GM18502 (cell line): ENCODE measurements around the gene CRB1.
"Not testable (repeated sequence)": the region's sequence is repeated elsewhere in the genome, so short reads cannot be mapped to it uniquely, and the experiment has no call there.

Experiments used
- ATAC-seq: cut with Tn5 transposase; IDR thresholded peaks from one replicate; pipeline ENCODE4 v1.9.1; 2021; ENCODE audit warnings: mild to moderate bottlenecking; ENCODE audit not compliant: unreplicated experiment, poor library complexity

CRB1 gene

DNA sequence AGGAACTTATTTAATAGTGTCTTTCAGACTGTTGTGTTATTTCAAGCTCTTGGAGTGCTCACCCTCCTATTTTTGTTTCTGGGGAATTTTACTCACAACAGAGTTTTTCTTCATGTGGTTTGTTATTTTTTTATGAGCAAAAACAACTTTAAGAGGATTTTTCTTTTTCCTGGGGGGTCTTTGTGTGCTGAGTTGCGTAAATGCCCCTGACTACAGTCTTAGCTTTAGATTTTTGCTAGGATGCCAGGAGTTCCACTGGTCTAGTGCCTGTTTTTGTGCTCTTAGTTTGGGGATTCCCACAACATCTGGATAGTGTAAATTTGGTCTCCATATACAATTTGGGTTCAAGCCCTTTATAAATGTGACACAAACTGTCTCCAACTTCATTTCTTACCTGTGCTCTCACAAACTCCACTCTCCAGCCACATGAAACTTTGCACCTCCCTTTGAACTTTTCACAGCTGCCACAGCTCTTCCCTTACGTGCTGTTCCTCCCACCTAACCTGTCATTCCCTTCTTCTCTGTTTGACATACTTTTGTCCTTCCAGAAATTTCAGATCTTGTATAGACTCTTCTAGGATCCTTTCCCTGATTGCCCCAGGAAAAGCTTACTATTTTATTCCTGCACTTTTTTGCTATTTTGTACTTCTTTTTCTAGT lies 180.2 kb downstream of the CRB1 start:
- ATAC-seq, result no peak

DNA sequence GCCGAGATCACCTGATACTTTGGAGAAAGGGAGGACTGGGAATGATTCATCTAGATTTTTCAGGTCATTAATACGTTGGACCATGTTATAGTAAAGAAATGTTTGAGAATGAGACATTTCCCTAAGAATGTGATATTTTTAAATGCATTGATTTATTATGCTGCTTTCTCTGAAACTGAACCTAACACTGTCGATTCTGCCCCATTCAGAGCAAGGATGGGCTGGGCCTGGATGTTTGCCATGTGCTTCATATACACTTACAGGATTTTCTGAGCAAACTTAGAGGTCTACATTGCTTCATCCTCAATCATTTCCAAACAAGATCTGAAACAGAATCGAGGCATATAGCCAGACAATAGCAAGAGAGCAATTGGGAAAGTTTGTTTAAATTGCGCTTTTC lies 183.3 kb downstream of the CRB1 start:
- no peak for ATAC-seq

DNA sequence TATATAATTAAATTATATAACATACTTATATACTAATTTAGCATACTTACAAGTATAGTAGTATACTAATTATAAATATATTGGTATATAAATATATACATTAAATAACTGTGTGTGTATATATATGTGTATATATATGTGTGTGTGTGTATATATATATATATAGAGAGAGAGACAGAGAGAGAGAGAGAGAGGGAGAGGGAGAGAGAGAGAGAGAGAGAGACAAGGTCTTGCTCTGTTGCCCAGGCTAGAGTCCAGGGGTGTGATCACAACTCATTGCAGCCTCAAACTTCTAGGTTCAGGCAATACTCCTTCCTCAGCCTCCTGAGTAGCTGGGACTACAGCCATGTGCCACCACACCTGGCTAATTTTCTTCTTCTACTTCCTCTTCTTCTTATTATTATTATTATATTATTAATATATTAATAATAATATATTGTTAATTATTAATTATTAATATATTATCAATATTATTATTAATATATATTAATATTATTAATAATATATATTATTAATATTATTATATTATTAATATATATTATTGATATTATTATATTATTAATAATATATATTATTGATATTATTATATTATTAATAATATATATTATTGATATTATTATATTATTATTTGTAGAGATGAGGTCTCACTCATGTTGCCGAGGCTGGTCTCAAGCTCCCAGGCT lies 185.5 kb downstream of the CRB1 start:
- ATAC-seq, result no peak

DNA sequence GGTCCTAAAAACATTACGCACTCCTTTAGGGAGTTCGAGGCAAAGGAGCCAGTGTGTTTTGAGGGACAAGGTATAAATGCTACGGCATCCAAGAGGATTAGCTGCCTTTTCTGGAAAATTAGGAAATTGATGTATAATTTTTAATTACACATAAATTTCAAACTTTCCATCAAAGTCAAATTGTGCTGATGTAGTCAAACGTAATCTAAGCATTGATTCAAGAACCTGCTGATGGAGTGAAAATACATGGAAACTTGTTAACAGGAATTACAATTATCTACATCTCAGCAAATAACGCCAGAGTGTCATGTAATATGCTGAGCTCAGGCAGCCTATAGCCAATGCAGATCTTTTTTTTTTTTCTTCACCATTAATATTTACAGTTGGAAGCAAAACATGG lies 194.5 kb downstream of the CRB1 start:
- no peak for ATAC-seq

DNA sequence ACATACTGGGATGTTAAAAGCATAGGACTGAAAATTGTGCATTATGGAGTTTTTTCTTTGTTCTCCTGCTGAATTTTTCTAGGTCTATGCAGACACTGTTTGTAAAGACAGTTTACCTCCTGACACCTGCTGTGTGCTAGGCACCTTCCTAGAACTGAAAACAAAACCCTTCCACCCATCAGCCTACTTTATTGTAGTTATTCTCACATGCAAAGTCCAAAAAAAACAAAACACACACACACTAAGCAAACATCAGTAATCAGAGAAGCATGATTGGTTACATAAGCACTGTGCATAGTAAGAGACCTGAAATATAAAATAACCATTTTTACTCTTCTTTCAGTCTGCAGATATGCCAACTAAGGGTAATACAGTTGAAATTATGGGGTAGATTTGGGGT lies 195.1 kb downstream of the CRB1 start:
- ATAC-seq, result no peak

DNA sequence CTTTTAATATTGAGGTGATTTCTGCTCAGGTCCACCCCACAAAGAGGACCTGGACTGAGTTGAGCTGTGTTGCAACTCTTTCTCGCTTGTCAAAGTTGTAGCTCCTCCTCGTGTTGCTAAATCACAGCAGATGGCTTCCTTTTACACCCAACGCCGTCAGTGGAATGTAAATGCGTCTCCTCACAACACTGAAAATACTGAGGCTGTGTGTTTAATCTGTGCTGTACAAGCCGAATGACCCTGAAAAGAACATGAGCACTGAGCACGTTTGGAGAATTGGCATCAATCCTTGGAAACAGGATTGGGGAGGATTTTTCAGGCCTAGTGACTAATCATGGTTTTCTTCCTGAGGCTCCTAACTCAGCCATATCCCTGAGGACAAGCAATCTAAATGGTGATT lies 196.0 kb downstream of the CRB1 start:
- no peak for ATAC-seq

DNA sequence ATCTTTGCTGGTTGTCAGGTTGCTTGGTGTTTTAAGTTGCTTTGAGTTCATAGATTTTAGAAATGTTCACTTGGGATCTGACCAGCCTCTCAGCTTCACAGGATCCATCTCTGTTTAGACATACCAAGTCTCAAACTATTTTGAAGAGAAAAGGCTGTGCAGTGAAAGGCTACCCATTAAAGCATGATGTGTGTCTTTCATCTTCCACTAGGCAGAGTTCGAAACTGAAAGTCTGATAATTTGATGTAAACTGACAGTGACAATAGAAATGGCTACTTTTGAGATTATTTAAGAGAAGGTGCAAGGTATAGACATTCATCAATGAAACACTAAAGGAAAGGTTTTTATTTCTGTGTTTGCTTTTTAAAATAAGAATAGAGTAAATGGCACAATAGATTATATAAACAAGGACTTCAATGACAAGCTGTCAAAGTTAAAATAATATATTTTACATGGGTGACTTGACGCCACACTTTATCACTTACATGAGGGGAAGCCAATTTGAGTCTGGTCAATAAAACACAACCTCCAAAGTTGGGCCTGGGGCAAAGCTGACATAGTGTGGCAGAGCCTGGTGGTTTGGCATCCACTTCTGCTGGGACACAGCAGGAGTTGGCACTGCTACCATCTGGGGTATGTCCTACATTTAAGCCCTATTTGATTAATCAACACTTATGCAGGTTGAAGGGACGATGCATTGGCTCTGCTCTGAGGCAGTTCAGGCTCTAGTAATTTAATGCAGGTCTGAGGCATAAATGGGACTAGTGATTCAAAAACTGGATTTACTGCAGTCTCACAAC lies 197.7 kb downstream of the CRB1 start:
- no peak for ATAC-seq

DNA sequence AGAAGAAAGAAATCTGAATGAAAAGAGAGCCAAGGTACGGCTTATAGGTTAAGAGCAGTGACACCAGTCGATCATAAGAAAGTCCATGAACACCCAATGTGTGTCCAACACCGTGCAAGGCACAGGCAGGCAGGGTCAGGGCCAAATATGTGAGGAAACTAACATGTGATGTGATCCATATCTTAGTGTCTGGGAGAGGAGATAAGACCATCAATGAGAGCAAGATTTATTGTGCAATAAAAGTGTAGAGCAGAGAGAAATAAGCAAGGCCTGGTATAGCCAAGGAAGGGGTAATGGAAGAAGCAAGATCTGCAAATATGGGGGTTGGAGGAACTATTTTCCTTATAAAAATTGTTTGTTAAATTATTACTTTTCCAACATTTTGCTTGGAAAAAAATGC lies 198.8 kb downstream of the CRB1 start:
- no peak for ATAC-seq

DNA sequence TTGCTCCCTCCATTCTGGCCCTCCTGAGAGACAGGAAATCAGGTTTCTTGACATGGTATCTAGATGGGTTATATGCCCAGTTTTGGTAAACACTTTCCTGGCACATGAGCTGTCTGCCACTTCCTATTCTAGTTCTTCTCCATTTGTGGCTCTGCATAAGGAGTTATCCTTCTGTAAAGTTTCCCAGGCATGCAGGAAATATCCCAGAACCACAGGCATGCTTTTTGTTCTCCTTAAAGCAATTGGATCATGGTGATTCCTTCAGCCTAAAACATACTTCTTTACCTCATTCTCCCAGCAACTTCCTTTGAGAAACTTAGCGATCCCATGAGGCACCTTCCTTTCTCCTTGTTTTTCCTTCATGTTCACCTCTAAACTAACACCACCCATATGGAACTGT lies 199.8 kb downstream of the CRB1 start:
- no peak for ATAC-seq

DNA sequence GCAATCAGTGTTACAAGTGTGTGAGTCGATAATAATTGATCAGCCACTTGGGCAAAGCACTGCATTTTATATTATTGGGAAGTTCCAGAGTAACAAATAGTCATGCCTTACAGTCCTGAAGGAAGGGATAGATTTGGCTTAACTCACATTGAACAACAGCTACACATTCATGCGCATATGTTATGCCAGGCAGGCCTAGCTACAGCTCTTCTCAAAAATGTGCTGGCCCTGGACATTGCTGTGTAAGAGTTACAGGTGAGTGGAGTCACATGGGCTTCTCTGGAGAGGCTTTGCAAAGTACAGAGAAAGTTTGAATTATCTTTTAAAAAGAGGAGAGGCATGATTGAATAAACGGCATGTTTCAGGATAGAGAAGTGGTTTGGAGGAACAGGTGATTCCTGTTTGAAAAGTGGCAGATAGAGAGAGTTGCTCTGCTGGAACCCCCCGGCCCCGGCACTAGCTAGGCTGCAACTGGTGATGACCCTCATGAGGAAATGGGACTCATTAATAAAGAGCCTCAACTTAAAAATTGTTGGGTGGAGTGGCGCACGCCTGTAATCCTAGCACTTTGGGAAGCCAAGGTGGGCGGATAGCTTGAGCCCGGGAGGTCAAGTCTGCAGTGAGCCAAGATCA lies 200.6 kb downstream of the CRB1 start:
- ATAC-seq, result no peak

DNA sequence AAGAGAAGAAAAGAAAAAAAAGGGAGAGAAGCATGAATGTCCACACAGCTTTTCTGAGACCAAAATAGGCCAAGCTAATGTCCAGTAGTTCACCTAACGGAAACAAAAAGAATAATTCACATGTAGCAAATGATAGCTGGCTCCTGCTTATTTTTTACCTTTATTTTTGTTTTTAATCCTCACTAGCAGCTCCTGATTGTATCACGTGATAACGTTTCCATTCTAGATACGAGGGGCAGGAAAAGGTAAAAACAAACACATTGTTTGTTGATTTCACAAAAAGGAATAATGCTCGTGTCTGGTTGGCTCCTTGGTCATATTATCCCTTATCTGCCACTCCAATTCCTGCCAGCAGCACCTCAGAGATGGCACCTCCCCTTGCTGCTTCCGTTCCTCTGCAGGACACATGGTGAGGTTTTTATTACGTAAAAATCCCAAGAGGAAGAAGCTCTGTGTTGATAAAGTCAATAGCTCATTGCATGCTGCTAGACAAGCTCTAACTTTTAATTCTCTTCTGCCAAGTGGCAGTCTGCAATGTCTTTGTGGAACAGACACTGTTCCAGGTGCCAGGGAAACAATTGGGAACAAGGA lies 201.7 kb downstream of the CRB1 start:
- ATAC-seq, result no peak

DNA sequence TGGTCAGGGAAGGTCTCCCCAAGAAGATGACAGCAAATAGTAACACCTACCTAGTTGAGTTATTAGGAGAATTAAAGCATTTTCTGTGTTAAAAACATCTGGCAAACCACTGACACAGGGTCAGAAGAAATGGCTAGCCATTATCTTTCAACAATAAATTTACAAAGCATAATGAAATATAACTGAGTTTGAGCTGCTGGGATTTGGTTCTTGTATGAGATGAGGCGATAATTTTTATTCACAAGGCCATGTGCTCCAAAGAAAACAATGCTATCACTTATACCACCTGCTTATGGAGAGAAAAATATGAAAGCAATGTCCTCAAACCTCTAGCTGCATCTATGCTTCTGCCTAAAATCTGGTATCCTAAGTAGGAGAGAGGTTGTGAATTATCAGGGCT lies 202.3 kb downstream of the CRB1 start:
- no peak for ATAC-seq

DNA sequence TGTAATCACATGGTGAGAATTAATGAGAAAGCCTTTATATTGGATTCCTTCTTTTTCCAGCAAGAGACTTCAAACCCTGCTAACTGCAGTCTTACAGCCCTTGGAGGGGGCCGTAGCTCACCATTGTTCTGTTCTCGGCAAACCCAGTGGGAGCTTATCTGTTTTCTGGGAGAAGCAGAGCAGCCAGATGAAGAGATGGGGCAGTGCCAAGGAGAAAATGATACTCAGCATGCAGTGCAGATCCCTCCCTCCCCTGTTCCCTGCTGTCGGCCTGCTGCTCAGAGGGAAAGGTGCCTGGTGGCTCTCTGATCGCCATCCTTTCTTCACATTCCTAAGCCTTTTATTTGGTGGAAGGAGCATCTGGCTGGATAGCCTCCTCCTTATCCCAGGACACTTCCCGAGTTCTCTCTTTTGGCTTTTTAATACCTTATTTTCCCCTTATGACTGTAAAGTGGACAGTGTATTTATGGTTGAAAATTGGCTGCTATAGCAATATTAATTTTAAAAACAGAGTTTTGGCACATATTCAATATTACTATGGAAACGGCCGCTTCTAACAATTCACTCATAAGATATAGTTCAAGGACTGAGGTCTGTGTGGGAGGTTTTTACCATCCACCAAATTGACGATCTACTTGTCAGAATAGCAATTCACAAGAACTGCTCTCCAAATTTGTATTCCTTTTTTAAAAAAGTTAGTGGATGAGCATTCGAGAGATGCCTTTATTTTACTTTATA lies 203.4 kb downstream of the CRB1 start:
- ATAC-seq, result no peak

DNA sequence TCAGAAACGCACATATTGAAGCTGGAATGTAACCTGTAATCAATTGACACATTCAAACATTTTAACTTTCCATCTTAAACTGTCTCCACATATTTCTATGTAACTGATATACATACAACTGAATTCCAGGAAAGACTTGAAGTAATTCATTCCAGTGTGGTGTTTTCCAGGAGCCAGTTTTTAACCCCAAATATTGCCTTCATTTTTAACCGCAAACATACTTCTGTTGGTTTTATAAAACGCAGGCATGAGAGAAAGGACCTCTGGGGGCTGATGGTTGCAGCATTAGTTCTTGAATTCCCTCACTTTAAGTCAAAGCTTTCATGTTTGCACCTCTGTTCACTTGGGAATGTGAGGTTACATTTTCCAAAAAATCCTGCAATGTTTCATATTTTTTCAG lies 204.1 kb downstream of the CRB1 start:
- no peak for ATAC-seq

DNA sequence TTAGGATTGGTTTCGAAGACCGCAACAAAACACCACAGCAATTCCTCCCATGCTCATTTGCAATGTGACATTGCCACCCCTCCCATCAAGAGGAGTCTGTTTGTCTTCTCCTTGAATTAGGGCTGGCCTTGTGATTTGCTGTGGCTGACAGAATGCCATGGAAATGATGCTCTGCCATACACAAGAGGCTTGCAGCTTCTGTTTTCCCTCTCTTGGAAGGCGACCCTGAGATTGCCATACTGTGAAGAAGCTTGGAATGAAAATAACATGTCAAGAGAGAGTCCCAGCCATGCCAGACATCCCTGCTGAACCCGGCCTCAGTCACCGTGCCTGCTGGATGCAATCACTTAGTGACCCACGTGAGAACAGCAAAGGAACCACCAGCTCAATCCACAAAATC lies 212.4 kb downstream of the CRB1 start:
- ATAC-seq, result no peak

DNA sequence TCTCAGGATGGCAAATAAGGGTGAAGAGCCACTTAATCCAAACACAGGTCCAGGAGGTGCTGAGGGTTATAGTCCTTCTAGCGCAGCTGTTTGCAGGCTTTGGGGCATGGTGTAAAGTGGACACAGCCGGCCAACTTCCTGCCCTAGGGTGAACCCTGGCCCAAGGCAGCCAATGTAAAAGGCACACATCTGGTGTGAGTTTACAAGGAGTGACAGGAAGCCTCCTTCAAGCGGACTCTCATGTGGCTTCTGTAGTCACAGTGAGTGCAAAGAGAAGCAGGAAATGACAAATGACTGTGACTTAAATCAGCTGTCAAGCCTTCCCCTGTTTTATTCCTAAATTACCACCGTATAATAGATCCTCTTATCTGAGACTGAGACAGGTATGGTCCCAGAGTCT lies 213.0 kb downstream of the CRB1 start:
- ATAC-seq, result no peak

DNA sequence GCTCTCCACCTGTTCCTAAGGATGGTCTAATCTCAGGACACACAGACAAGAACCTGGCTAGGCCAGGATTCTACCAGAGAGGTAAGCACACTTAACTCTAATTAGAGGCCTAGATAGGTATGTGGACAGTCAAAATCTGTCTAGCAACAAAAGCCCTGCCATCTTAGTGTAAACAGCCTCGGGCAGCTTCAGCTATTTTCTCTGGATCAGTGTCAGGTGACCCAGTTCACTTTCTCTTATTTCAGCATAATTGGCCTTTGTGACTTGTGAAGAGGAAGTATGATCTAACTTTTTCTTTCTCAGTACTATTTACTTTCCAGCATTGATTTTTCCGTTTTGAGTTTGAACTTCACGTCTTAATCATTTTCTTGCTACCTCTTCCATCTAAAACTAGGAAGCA lies 217.7 kb downstream of the CRB1 start:
- no peak for ATAC-seq

DNA sequence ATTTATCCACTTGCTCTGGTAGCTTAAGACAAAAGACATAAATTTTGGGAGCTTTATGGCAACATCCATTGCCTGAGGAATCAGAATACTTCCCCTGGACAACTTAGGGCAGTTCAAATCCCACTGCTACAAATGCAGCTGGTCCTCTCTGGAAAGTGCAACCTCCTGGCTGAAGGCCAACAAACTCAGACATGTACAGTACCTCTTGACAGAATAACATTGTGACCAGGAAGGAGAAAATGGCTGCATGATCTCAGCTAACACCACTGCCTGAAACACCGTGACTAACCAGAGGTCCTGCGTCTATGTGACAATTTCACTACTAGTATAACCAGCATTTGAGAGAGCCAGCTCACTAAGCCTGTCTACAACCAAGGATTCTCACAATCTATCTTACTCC lies 218.9 kb downstream of the CRB1 start:
- no peak for ATAC-seq

DNA sequence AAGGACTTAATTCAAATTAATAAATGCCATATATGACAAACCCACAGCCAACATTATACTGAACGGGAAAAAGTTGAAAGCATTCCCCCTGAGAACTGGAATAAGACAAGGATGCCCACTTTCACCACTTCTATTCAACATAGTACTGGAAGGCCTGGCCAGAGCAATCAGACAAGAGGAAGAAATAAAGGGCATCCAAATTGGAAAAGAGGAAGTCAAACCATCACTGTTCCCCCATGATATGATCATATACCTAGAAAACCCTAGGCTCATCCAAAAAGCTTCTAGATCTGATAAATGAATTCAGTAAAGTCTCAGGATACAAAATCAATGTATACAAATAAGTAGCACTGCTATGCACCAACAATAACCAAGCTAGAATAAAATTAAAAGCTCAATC lies 223.5 kb downstream of the CRB1 start:
- ATAC-seq, result not testable (repeated sequence)

DNA sequence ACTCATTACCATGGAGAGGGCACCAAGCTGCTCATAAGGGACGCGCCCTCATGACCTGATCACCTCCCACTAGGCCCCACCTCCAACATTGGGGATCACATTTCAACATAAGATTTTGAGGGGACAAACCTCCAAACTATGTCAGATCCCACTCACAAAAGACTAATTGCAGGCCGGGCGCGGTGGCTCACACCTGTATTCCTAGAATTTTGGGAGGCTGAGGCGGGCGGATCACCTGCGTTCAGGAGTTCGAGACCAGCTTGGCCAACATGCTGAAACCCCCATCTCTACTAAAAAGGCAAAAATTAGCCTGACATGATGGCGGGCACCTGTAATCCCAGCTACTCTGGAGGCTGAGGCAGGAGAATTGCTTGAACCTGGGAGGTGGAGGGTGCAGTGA lies 228.7 kb downstream of the CRB1 start:
- ATAC-seq, result no peak
